Loucy (cell line): ENCODE results near the gene SORL1-AS1.

Experiments used
- H2AFZ ChIP-seq: fragments of 200-600 bp; sonication (generic); 2 replicates; pipeline ENCODE4 v1.6.0; 2016; ENCODE audit warnings: antibody characterized with exemption, mild to moderate bottlenecking, low read length, moderate library complexity
- H3F3A ChIP-seq: fragments of 200-600 bp; 2 replicates; pipeline ENCODE4 v1.6.0; 2016; ENCODE audit warnings: antibody characterized with exemption, low read depth, mild to moderate bottlenecking
- H3K27me3 ChIP-seq: fragments of 200-600 bp; sonication (generic); 2 replicates; pipeline ENCODE4 v1.6.1; 2014; ENCODE audit warnings: low read length, mild to moderate bottlenecking; ENCODE audit not compliant: insufficient read depth, poor library complexity, severe bottlenecking
- H3K36me3 ChIP-seq: fragments of 200-600 bp; sonication (generic); 2 replicates; pipeline ENCODE4 v1.6.1; 2016; ENCODE audit warnings: low read length; ENCODE audit not compliant: insufficient read depth
- H3K4me1 ChIP-seq: fragments of 200-600 bp; sonication (generic); 2 replicates; pipeline ENCODE4 v1.5.1; 2014; ENCODE audit warnings: low read length, mild to moderate bottlenecking; ENCODE audit not compliant: insufficient read depth, poor library complexity, severe bottlenecking
- H3K4me2 ChIP-seq: fragments of 200-600 bp; sonication (generic); 2 replicates; pipeline ENCODE4 v1.6.0; 2014; ENCODE audit warnings: antibody characterized with exemption, low read length, low read depth, mild to moderate bottlenecking; ENCODE audit not compliant: poor library complexity, severe bottlenecking
- H3K4me3 ChIP-seq: fragments of 200-600 bp; sonication (generic); 2 replicates; pipeline ENCODE4 v1.5.1; 2014; ENCODE audit warnings: low read length, mild to moderate bottlenecking, mixed read lengths; ENCODE audit not compliant: poor library complexity, severe bottlenecking
- H3K79me2 ChIP-seq: fragments of 200-600 bp; sonication (generic); 2 replicates; pipeline ENCODE4 v1.6.1; 2014; ENCODE audit warnings: low read length; ENCODE audit not compliant: insufficient read depth
- H3K9ac ChIP-seq: fragments of 200-600 bp; sonication (generic); 2 replicates; pipeline ENCODE4 v1.6.0; 2014; ENCODE audit warnings: mild to moderate bottlenecking, low read depth, low read length, moderate library complexity; ENCODE audit not compliant: poor library complexity, severe bottlenecking
- H3K9me2 ChIP-seq: fragments of 200-600 bp; sonication (generic); replicated peaks from 2 replicates; pipeline ENCODE4 v1.6.1; 2016; ENCODE audit warnings: low read depth, low read length, mixed read lengths
- H3K9me3 ChIP-seq: fragments of 200-600 bp; sonication (generic); 2 replicates; pipeline ENCODE4 v1.6.1; 2014; ENCODE audit warnings: mild to moderate bottlenecking, antibody characterized with exemption, low read length, low read depth; ENCODE audit not compliant: insufficient read depth
- H4K20me1 ChIP-seq: fragments of 200-600 bp; sonication (generic); 2 replicates; pipeline ENCODE4 v1.6.0; 2014; ENCODE audit warnings: antibody characterized with exemption, low read length, mild to moderate bottlenecking; ENCODE audit not compliant: insufficient read depth, poor library complexity, severe bottlenecking
- CTCF ChIP-seq: fragments of 200-600 bp; sonication (generic); conservative IDR thresholded peaks from 2 replicates; pipeline ENCODE4 v1.5.1; 2014; ENCODE audit warnings: mild to moderate bottlenecking, antibody characterized with exemption, low read length
- EZH2phosphoT487 ChIP-seq: fragments of 200-600 bp; IDR thresholded peaks from 2 replicates; pipeline ENCODE4 v1.6.1; 2018; ENCODE audit warnings: antibody characterized with exemption, mild to moderate bottlenecking, moderate library complexity, borderline replicate concordance

The SORL1-AS1 gene

GRCh38 chr11:121476379-121477032 is 23.7 kb upstream of the SORL1-AS1 start:
- no peak for TF ChIP-seq EZH2phosphoT487
- no peak for TF ChIP-seq CTCF

GRCh38 chr11:121474680-121475079 is 21.9 kb upstream of the SORL1-AS1 start:
- no peaks in the 10 kb centered on the region for H3K9me3 ChIP-seq
- H3F3A ChIP-seq: no peaks in the 10 kb centered on the region
- no peaks in the 10 kb centered on the region for H3K9me2 ChIP-seq
- H3K27me3 ChIP-seq: no peaks in the 10 kb centered on the region
- H3K79me2 ChIP-seq: peaks cover 71% of the 10 kb centered on the region
- H3K4me2 ChIP-seq: no peak overlapping the region
- no peak overlapping the region for H3K4me3 ChIP-seq
- H3K4me1 ChIP-seq: no peaks in the 10 kb centered on the region
- peaks cover 85% of the 10 kb centered on the region; the same call in 1 of the 2 replicates for H3K36me3 ChIP-seq
- H2AFZ ChIP-seq: no peak overlapping the region
- H3K9ac ChIP-seq: no peak overlapping the region
- no peak for TF ChIP-seq CTCF
- no peak for TF ChIP-seq EZH2phosphoT487
- peaks cover 5% of the 10 kb centered on the region for H4K20me1 ChIP-seq

More at GRCh38 chr11:121476379-121477032, 23.7 kb upstream of the SORL1-AS1 start:
- H3K9me2 ChIP-seq: no peaks in the 10 kb centered on the region
- peaks cover 57% of the 10 kb centered on the region for H3K79me2 ChIP-seq
- H2AFZ ChIP-seq: no peak overlapping the region
- H3K9ac ChIP-seq: no peak overlapping the region
- H3K4me1 ChIP-seq: peaks cover 5% of the 10 kb centered on the region
- H3K4me3 ChIP-seq: no peak overlapping the region
- no peaks in the 10 kb centered on the region for H3K9me3 ChIP-seq
- H4K20me1 ChIP-seq: peaks cover 5% of the 10 kb centered on the region
- H3F3A ChIP-seq: no peaks in the 10 kb centered on the region
- H3K36me3 ChIP-seq: peaks cover 69% of the 10 kb centered on the region; the same call in 1 of the 2 replicates
- H3K27me3 ChIP-seq: no peaks in the 10 kb centered on the region
- no peak overlapping the region for H3K4me2 ChIP-seq

- H3K4me3 ChIP-seq: no peak overlapping the region
- peaks cover 71% of the 10 kb centered on the region for H3K79me2 ChIP-seq
- H3K27me3 ChIP-seq: no peaks in the 10 kb centered on the region
- H3K9me2 ChIP-seq: no peaks in the 10 kb centered on the region
- H4K20me1 ChIP-seq: peaks cover 13% of the 10 kb centered on the region
- H3F3A ChIP-seq: no peaks in the 10 kb centered on the region
- no peak overlapping the region for H3K9ac ChIP-seq
- H3K4me2 ChIP-seq: no peak overlapping the region
- no peaks in the 10 kb centered on the region for H3K9me3 ChIP-seq
- H3K4me1 ChIP-seq: peaks cover 5% of the 10 kb centered on the region
- H3K36me3 ChIP-seq: peaks cover 72% of the 10 kb centered on the region; the same call in 1 of the 2 replicates
- TF ChIP-seq CTCF (no peak), EZH2phosphoT487 (no peak)
- no peak overlapping the region for H2AFZ ChIP-seq
These were observed 20.5 kb upstream of the SORL1-AS1 start for GRCh38 chr11:121473064-121473777.
